ENCODE measurements around the gene HTT. TPM values are rescaled to one million over a fixed set of nuclear protein-coding genes. Genes with fewer than 3 reads are reported as not detected.
A peak's percentile ranks its signal among the peaks of the same experiment; 100 is the strongest.

HTT gene
- total and polyA plus RNA-seq, 12 donors = 16.1 to 77.1 (median 47.1) TPM

DNA sequence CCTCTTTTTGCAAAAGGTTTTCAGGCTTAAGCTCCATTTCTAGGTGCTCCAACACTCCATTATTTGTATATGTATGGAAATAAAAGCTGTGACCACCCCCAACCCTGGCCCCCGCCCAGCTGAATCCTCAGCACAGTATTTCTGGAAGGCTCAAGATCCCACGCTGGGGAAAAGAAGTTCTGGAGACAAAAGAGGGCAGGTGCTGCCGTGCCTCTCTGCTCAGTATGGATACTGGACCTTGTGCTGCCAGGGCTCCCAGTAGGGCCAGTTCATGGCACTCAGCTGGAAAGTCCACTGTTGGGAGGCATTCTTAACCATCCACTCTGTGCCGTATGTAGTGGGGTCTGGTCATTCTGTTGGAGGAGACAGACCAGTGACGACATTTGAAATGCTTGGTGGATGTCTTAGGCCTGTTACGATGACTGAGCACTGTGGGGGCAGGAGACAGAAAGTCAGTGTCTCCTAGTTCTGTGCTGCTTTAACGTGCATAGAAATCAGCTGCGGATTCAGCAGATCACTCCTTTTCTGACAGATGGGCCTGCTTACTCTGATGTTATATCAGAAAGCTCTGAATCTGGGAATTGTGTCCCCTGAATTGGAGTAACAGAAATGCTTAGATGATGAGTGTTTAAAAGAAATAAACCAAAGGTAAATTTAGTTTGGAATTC lies 126.1 kb downstream of the HTT start:
- 92 to 95% (median 94%) methylated on average over 8 of the region's 8 CpGs for WGBS, 4 donors
- Histone ChIP-seq H3K4me3 (no peak overlapping the region), H3K9me3 (replicated peaks in 1 of 3) (no peaks in the 10 kb centered on the region), H3K27me3 (no peaks in the 10 kb centered on the region), H3K4me1 (replicated peaks in 1 of 2) (peaks cover 8 to 18% of the 10 kb centered on the region in 2 donors), H3K27ac (no peak overlapping the region), H3K36me3 (replicated peaks in 1 of 2) (peaks cover 0 to 10% of the 10 kb centered on the region in 2 donors)
- DNase-seq = peak in 2 of 7 donors; percentile 3 to 39
- intact Hi-C loops (cut with DNase I) = no loop called here
- TF ChIP-seq, protein P1, sequence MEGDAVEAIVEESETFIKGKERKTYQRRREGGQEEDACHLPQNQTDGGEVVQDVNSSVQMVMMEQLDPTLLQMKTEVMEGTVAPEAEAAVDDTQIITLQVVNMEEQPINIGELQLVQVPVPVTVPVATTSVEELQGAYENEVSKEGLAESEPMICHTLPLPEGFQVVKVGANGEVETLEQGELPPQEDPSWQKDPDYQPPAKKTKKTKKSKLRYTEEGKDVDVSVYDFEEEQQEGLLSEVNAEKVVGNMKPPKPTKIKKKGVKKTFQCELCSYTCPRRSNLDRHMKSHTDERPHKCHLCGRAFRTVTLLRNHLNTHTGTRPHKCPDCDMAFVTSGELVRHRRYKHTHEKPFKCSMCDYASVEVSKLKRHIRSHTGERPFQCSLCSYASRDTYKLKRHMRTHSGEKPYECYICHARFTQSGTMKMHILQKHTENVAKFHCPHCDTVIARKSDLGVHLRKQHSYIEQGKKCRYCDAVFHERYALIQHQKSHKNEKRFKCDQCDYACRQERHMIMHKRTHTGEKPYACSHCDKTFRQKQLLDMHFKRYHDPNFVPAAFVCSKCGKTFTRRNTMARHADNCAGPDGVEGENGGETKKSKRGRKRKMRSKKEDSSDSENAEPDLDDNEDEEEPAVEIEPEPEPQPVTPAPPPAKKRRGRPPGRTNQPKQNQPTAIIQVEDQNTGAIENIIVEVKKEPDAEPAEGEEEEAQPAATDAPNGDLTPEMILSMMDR (IDR thresholded peaks at IDR 0.05) = no peak
- no peak for TF ChIP-seq POLR2A (IDR thresholded peaks at IDR 0.05)

DNA sequence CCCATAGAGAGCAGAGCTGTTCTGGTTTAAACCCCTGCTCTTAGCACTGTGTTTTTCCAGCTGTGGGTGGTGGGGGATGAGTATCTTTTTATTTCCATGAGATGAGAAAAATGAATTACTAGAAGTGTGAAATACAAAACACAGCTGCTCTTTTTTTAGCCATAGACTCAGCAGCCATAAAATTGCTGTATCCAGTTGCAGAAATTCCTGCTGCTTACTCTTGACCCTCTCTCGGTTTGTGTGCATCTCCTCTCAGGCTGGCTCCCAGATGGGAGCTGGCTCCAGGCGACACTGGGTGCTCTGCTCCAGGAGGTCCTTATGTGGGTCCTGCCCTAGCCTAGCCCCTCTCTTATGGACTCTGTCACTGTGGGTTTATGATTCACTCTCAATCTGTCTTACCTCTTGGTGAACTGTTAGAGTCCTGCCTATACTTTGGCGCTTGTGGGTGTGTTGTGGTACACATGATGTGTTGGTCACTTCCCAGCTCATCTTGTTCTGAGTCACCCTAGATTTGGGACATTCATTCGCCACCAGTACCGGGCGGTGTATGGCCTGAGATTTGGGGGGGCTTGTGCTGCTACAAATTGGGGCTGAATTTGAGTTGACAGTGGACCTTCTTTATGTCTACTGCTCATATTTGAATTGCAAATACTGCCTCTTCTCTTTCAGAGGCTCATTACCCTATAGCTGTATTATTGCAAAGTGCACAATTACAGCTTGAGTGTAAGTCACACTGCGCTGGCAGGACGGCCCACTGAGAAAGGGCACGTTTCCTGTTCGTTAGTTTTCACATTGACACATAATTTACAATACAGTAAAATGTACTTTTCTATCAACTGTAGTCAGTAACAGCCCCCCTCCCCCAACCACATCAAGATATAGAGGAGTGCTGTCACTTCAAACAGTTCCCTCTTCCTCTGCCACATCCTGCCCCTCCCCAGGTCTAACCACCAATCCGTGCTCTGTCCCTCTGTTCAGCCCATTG lies 127.5 kb downstream of the HTT start:
- peak in 2 of 7 donors; percentile 12 to 54 for DNase-seq
- Histone ChIP-seq H3K27me3 (no peaks in the 10 kb centered on the region), H3K36me3 (replicated peaks in 1 of 2) (peaks cover 0 to 17% of the 10 kb centered on the region in 2 donors)

DNA sequence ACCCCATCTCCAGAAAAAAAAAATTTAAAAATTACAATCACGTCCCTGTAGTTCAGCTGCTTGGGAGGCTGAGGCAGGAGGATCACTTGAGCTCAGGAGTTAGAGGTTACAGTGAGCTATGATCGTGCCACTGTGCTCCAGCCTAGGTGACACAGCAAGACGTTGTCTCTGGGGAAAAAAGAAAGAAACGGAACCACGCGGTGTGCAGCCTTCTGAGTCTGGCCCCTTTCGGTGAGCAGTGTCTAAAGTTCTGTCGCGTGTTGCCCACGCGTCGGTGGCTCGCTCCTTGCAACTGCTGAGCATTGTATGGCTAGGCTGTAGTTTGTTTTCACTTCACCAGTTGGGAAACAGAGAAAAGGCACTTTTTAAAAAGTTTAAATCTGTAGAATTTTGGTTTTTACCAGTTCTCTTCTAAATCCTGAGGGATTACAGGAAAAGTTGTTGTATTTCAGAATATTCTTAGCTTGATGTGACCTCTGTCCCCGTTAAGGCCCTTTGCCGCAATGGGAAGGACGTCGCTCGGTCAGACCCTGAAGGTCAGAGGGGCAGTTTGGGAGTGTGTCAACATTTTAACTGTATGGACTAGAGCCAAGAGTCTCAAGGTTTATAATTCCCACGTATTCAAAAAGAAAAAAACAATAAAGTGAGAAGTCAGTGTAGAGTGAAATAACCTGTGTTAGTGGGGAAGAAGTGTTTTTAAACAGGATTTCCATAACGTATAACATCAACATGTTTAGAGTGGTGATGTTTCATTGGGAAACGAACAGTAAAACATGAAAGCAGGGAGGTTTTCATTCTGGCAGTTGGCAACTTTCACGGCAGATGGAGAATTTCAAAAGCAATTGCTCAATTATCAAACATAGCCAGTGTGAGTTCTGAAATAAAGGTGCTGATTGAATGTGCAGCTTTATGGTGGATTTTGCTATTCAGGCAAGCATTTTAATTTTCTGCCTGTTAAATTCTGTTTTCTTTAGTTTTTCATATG lies 128.6 kb downstream of the HTT start:
- peak overlapping the region in 3 of 5 donors; percentile 9 to 62 (median 59) for H3K27ac ChIP-seq
- peaks cover 8 to 24% of the 10 kb centered on the region in 2 donors for H3K4me1 ChIP-seq (replicated peaks in 1 of 2)
- no peak overlapping the region for H3K4me3 ChIP-seq
- WGBS, 4 donors = 59 to 64% (median 63%) methylated on average over 22 of the region's 22 CpGs
- intact Hi-C loops (cut with DNase I) = no loop called here
- H3K27me3 ChIP-seq = no peaks in the 10 kb centered on the region
- TF ChIP-seq, protein P1 (IDR thresholded peaks at IDR 0.05) = no peak
- TF ChIP-seq POLR2A (IDR thresholded peaks at IDR 0.05) = no peak
- peak in 3 of 7 donors; percentile 32 to 50 (median 35) for DNase-seq
- peaks cover 0 to 27% of the 10 kb centered on the region in 2 donors for H3K36me3 ChIP-seq (replicated peaks in 1 of 2)
- no peaks in the 10 kb centered on the region for H3K9me3 ChIP-seq (replicated peaks in 1 of 3)

More for the DNA sequence above, 127.5 kb downstream of the HTT start:
- TF ChIP-seq, protein P1 (IDR thresholded peaks at IDR 0.05) = no peak
- no peak for TF ChIP-seq POLR2A (IDR thresholded peaks at IDR 0.05)
- peaks cover 8 to 18% of the 10 kb centered on the region in 2 donors for H3K4me1 ChIP-seq (replicated peaks in 1 of 2)
- peak overlapping the region in 2 of 5 donors; percentile 59 to 62 for H3K27ac ChIP-seq
- no peaks in the 10 kb centered on the region for H3K9me3 ChIP-seq (replicated peaks in 1 of 3)
- 78 to 86% (median 82%) methylated on average over 11 of the region's 11 CpGs for WGBS, 4 donors
- no peak overlapping the region for H3K4me3 ChIP-seq
- intact Hi-C loops (cut with DNase I) = no loop called here

Measured in adrenal gland (tissue), 12 donors.